OCI-LY7 (cell line): ENCODE results near the gene PDS5B. TPM values are rescaled to one million over a fixed set of nuclear protein-coding genes. Genes with fewer than 3 reads are reported as not detected.
A peak's percentile ranks its signal among the peaks of the same experiment; 100 is the strongest.

Experiments used
- BruUV-seq: library from RNA; stranded (reverse); fragments of 400-500 nt; replicated peaks from 2 replicates; lab custom pipeline; 2021; lab: Mats Ljungman, UMichigan
- CTCF ChIA-PET: fragments of 300-600 bp; sonication (Branson Sonifier 250); formaldehyde crosslinking; loops from one replicate; lab custom pipeline; 2022; ENCODE audit warnings: antibody characterized with exemption; ENCODE audit not compliant: unreplicated experiment; lab: Charles Lee
- POLR2A ChIA-PET: fragments of 300-600 bp; sonication (Branson Sonifier 250); formaldehyde crosslinking; loops from one replicate; lab custom pipeline; 2022; ENCODE audit warnings: antibody characterized with exemption; lab: Charles Lee
- DNase-seq: peaks from one replicate; pipeline ENCODE4 v3.0.0-alpha.2; 2015; ENCODE audit warnings: low spot score
- H2AFZ ChIP-seq: fragments of 200-600 bp; sonication (generic), shearing (Covaris generic); 2 replicates; pipeline ENCODE4 v1.6.1; 2014; ENCODE audit warnings: mild to moderate bottlenecking, antibody characterized with exemption, low read length, moderate library complexity
- H3K27ac ChIP-seq: fragments of 200-600 bp; sonication (generic); 2 replicates; pipeline ENCODE4 v1.5.1; 2014; ENCODE audit warnings: mixed run types, low read depth, mild to moderate bottlenecking, moderate library complexity, low read length, inconsistent platforms; ENCODE audit not compliant: poor library complexity, severe bottlenecking
- H3K36me3 ChIP-seq: fragments of 200-600 bp; sonication (generic); 2 replicates; pipeline ENCODE4 v1.6.1; 2014; ENCODE audit warnings: mild to moderate bottlenecking, antibody characterized with exemption, low read length, moderate library complexity, mixed read lengths; ENCODE audit not compliant: insufficient read depth
- H3K4me1 ChIP-seq: fragments of 200-600 bp; sonication (generic); 2 replicates; pipeline ENCODE4 v1.5.1; 2014; ENCODE audit warnings: mild to moderate bottlenecking, low read length; ENCODE audit not compliant: insufficient read depth, poor library complexity, severe bottlenecking
- H3K4me2 ChIP-seq: fragments of 200-600 bp; sonication (generic); 2 replicates; pipeline ENCODE4 v1.6.1; 2014; ENCODE audit warnings: mild to moderate bottlenecking, low read length
- H3K4me3 ChIP-seq: fragments of 200-600 bp; sonication (generic); 2 replicates; pipeline ENCODE4 v1.5.1; 2014; ENCODE audit warnings: mild to moderate bottlenecking, low read depth, low read length; ENCODE audit not compliant: poor library complexity, severe bottlenecking
- H3K79me2 ChIP-seq: fragments of 200-600 bp; sonication (generic); 2 replicates; pipeline ENCODE4 v1.6.1; 2016; ENCODE audit warnings: low read depth, mild to moderate bottlenecking, low read length, moderate library complexity, mixed read lengths; ENCODE audit not compliant: insufficient read depth
- H3K9me2 ChIP-seq: fragments of 200-600 bp; sonication (generic); 2 replicates; pipeline ENCODE4 v1.6.1; 2016; ENCODE audit warnings: mild to moderate bottlenecking, low read length, mixed read lengths; ENCODE audit not compliant: insufficient read depth
- H3K9me3 ChIP-seq: fragments of 200-600 bp; sonication (generic); 2 replicates; pipeline ENCODE4 v1.6.1; 2014; ENCODE audit warnings: mild to moderate bottlenecking, mixed run types, low read length, mixed read lengths
- H4K20me1 ChIP-seq: fragments of 200-600 bp; sonication (generic); 2 replicates; pipeline ENCODE4 v1.6.1; 2014; ENCODE audit warnings: mild to moderate bottlenecking, antibody characterized with exemption, low read length, moderate library complexity, mixed read lengths; ENCODE audit not compliant: insufficient read depth
- CTCF ChIP-seq: fragments of 200-600 bp; sonication (generic); conservative IDR thresholded peaks from 2 replicates; pipeline ENCODE4 v1.5.1; 2014; ENCODE audit warnings: mild to moderate bottlenecking, antibody characterized with exemption, low read length, moderate library complexity, mixed read lengths
- EZH2phosphoT487 ChIP-seq: fragments of 200-600 bp; sonication (generic); IDR thresholded peaks from 2 replicates; pipeline ENCODE4 v1.6.1; 2018; ENCODE audit warnings: low read depth, borderline replicate concordance, mild to moderate bottlenecking, mixed run types, antibody characterized with exemption, low read length, moderate library complexity, mixed read lengths
- intact Hi-C: fragments of 100-400 bp; cut with micrococcal nuclease; formaldehyde crosslinking; loops from one replicate; pipeline ENCODE4 v1.10.0; 2022; ENCODE audit not compliant: unreplicated experiment
- total RNA-seq, 2 experiments: library from RNA; depleted of rRNA in 1 of 2; stranded (reverse); fragments of >200 nt in 1 of 2; shearing (Covaris generic) in 1 of 2; gene quantifications; 2 replicates each; pipeline ENCODE4 v1.2.3, GENCODE V29; 2014 to 2022

Gene PDS5B
- total RNA-seq, 2 experiments from 2014 or later = 34.1 to 70.4 TPM

DNA sequence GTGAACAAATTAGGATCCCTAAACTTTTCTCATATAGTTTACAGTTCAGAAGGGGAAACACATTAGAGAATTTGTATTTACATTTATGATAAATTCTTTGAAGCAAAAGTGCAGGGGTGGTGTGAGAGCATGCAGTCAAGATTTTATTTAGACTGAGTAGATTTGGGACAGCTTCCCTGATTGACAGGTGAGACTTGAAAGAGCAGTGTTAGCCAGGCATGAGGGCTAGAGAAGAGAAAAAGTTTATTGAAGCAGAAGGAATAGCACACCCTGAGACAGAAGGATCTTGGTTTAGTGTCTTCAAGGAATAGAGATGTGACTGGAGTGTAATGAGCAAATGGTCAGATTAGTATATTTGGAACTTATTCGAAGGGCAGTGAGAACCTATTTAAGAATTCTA is 50.5 kb downstream of the PDS5B start:
- Histone ChIP-seq H3K4me2 (no peak overlapping the region), H4K20me1 (peaks cover 33% of the 10 kb centered on the region), H2AFZ (no peak overlapping the region), H3K9me2 (no peaks in the 10 kb centered on the region), H3K9me3 (no peaks in the 10 kb centered on the region), H3K36me3 (peaks cover under 1% of the 10 kb centered on the region; the same call in 1 of the 2 replicates), H3K79me2 (peaks cover 92% of the 10 kb centered on the region), H3K27ac (no peak overlapping the region), H3K4me3 (no peak overlapping the region), H3K4me1 (peaks cover 52% of the 10 kb centered on the region)
- TF ChIP-seq EZH2phosphoT487 = no peak
- no peak for TF ChIP-seq CTCF
- ChIA-PET CTCF (no interaction called here), POLR2A (interaction anchor here (0.8 to 1.3 kb wide), 4 partner anchors 8 to 51 kb away, joined by 3 to 6 read pairs (median 4); partner anchors contain the start of gene PDS5B)
- intact Hi-C loops = no loop called here
- DNase-seq = no peak
- BruUV-seq = no TSS peak

DNA sequence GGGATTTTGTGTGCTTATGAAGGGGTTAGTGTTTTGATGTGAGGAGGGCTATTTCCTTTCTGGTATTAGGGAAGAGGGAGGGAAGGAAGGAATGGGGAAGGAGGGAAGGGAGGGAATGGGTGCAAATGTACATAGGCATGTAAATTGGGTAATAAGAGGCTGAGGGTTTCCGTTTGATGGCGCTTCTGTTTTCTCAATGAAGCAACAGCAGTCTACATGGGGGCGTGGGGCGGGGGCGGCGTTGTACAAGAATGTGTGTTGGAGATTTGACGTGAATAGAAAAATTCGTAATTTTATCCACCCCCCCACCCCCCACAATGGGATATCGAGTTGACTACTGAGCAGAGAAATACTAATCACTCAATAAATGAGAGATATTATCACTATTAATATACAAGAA is 52.5 kb downstream of the PDS5B start:
- peaks cover 51% of the 10 kb centered on the region for H4K20me1 ChIP-seq
- intact Hi-C loops = loop anchor here (1.0 kb wide), 1 partner anchor 52 kb away; the partner anchor contains the start of gene PDS5B
- ChIA-PET POLR2A (interaction anchor here (0.6 kb wide), 1 partner anchor 10 kb away, joined by 4 read pairs; no protein-coding TSS in a partner anchor), CTCF (no interaction called here)
- DNase-seq = no peak
- H3K36me3 ChIP-seq = no peaks in the 10 kb centered on the region
- H3K9me3 ChIP-seq = no peaks in the 10 kb centered on the region
- H3K27ac ChIP-seq = no peak overlapping the region
- no peak overlapping the region for H2AFZ ChIP-seq
- TF ChIP-seq CTCF (no peak), EZH2phosphoT487 (no peak)
- H3K4me2 ChIP-seq = no peak overlapping the region
- H3K9me2 ChIP-seq = no peaks in the 10 kb centered on the region
- peaks cover 92% of the 10 kb centered on the region for H3K79me2 ChIP-seq
- H3K4me3 ChIP-seq = no peak overlapping the region
- BruUV-seq = no TSS peak
- H3K4me1 ChIP-seq = peaks cover 43% of the 10 kb centered on the region

GRCh38 chr13:32639502-32640105 is 53.4 kb downstream of the PDS5B start:
- Histone ChIP-seq H3K4me2 (0 out of 2 replicates have a peak overlapping the region, but pooled peaks have one; percentile 26), H3K4me3 (no peak overlapping the region), H3K79me2 (peaks cover 92% of the 10 kb centered on the region), H2AFZ (no peak overlapping the region), H3K9me3 (no peaks in the 10 kb centered on the region), H3K4me1 (peaks cover 37% of the 10 kb centered on the region), H3K9me2 (no peaks in the 10 kb centered on the region), H4K20me1 (peaks cover 56% of the 10 kb centered on the region), H3K36me3 (no peaks in the 10 kb centered on the region), H3K27ac (no peak overlapping the region)
- BruUV-seq = no TSS peak
- TF ChIP-seq CTCF = peak; percentile 98
- no peak for TF ChIP-seq EZH2phosphoT487
- intact Hi-C loops = loop anchor here (1.0 to 10.0 kb wide), 3 partner anchors 53 to 905 kb away; partner anchors contain the start of genes BRCA2, PDS5B and ZAR1L
- peak; percentile 70 for DNase-seq
- ChIA-PET POLR2A (interaction anchor here (1.0 kb wide), 1 partner anchor 52 kb away, joined by 7 read pairs; no protein-coding TSS in a partner anchor), CTCF (interaction anchor here (0.6 kb wide), 1 partner anchor 49 kb away, joined by 3 read pairs; no protein-coding TSS in a partner anchor)
